ENCODE results near the gene TRIM47.

Gene TRIM47

GRCh38 chr17:75878174-75878998 lies at the start of gene TRIM47:
Gene TRIM47, minus strand, starts transcription at chr17:75878581. Its CDS starts 33 bp downstream, at chr17:75878548.
- DNase-seq (ENCODE audit: extremely low spot score, insufficient read length, low read depth) (no peak), FAIRE-seq (no peak)

- FAIRE-seq (no peak), DNase-seq (ENCODE audit: extremely low spot score, insufficient read length, low read depth) (no peak)
Measured at GRCh38 chr17:75927286-75927922, 49.0 kb upstream of the TRIM47 start.

GRCh38 chr17:75926456-75926855 lies 48.1 kb upstream of the TRIM47 start:
- FAIRE-seq (no peak), DNase-seq (ENCODE audit: extremely low spot score, insufficient read length, low read depth) (no peak)

GRCh38 chr17:75925912-75926311 lies 47.5 kb upstream of the TRIM47 start:
- DNase-seq (ENCODE audit: extremely low spot score, insufficient read length, low read depth), result no peak
- no peak for FAIRE-seq

GRCh38 chr17:75925103-75925502 lies 46.7 kb upstream of the TRIM47 start:
- DNase-seq (ENCODE audit: extremely low spot score, insufficient read length, low read depth) (no peak), FAIRE-seq (no peak)

GRCh38 chr17:75922963-75923874 lies 44.8 kb upstream of the TRIM47 start:
- FAIRE-seq (no peak), DNase-seq (ENCODE audit: extremely low spot score, insufficient read length, low read depth) (no peak)

- DNase-seq (ENCODE audit: extremely low spot score, insufficient read length, low read depth) (no peak), FAIRE-seq (no peak)
Measured at GRCh38 chr17:75922173-75922961, 44.0 kb upstream of the TRIM47 start.

- FAIRE-seq (no peak), DNase-seq (ENCODE audit: extremely low spot score, insufficient read length, low read depth) (no peak)
Measured at GRCh38 chr17:75921596-75921995, 43.2 kb upstream of the TRIM47 start.

GRCh38 chr17:75920045-75920560 lies 41.7 kb upstream of the TRIM47 start:
- FAIRE-seq, result no peak
- DNase-seq (ENCODE audit: extremely low spot score, insufficient read length, low read depth), result no peak

- FAIRE-seq (no peak), DNase-seq (ENCODE audit: extremely low spot score, insufficient read length, low read depth) (no peak)
Measured at GRCh38 chr17:75919611-75920010, 41.2 kb upstream of the TRIM47 start.

GRCh38 chr17:75917917-75918445 lies 39.6 kb upstream of the TRIM47 start:
- FAIRE-seq (no peak), DNase-seq (ENCODE audit: extremely low spot score, insufficient read length, low read depth) (no peak)

- no peak for DNase-seq (ENCODE audit: extremely low spot score, insufficient read length, low read depth)
- FAIRE-seq, result no peak
Measured at GRCh38 chr17:75917141-75917916, 38.9 kb upstream of the TRIM47 start.

GRCh38 chr17:75915268-75915667 lies 36.9 kb upstream of the TRIM47 start:
- no peak for DNase-seq (ENCODE audit: extremely low spot score, insufficient read length, low read depth)
- FAIRE-seq, result no peak

- DNase-seq (ENCODE audit: extremely low spot score, insufficient read length, low read depth) (no peak), FAIRE-seq (no peak)
Measured at GRCh38 chr17:75914643-75915267, 36.4 kb upstream of the TRIM47 start.

- FAIRE-seq (no peak), DNase-seq (ENCODE audit: extremely low spot score, insufficient read length, low read depth) (no peak)
Measured at GRCh38 chr17:75913537-75914210, 35.3 kb upstream of the TRIM47 start.

- FAIRE-seq, result no peak
- DNase-seq (ENCODE audit: extremely low spot score, insufficient read length, low read depth), result no peak
Measured at GRCh38 chr17:75910699-75911098, 32.3 kb upstream of the TRIM47 start.

GRCh38 chr17:75909812-75910274 lies 31.5 kb upstream of the TRIM47 start:
- DNase-seq (ENCODE audit: extremely low spot score, insufficient read length, low read depth) (no peak), FAIRE-seq (no peak)
